Epidermal melanocyte (primary cell): ENCODE results near the gene LCN2.
"Not testable (repeated sequence)": the region's sequence is repeated elsewhere in the genome, so short reads cannot be mapped to it uniquely, and the experiment has no call there.

Experiments
- DNase-seq: peaks from one replicate; pipeline ENCODE4 v3.0.0; 2011; ENCODE audit warnings: low spot score; ENCODE audit not compliant: insufficient read length

LCN2 gene

GRCh38 chr9:128127990-128128835 is 21.0 kb upstream of the LCN2 start:
- peak; percentile 58 for DNase-seq

GRCh38 chr9:128128836-128129590 is 20.2 kb upstream of the LCN2 start:
- DNase-seq = no peak

GRCh38 chr9:128129976-128130590 is 19.2 kb upstream of the LCN2 start:
- not testable (repeated sequence) for DNase-seq

DNA sequence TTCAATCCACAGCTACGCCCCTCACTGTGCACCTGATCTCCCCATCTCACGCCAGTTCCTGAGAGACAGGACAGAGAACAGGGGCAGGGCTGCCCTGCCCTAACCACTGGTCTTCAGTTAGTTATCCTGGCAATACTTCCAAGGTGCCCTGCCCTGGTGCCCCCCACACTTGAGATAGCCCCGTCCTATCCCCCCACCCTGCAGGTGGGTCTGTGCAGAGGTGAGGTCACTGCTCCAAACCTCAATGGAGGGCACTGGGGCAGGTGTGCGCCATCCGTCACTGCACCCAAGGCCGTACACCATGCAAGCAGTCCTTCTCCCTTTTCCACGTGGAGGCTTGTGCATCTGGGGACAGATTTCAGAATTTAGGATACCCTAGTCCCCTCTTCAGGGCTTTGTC is 18.6 kb upstream of the LCN2 start:
- not testable (repeated sequence) for DNase-seq

- DNase-seq = not testable (repeated sequence)
Observed at GRCh38 chr9:128131346-128131745, 17.9 kb upstream of the LCN2 start.

- not testable (repeated sequence) for DNase-seq
Observed at GRCh38 chr9:128132139-128132538, 17.1 kb upstream of the LCN2 start.

- not testable (repeated sequence) for DNase-seq
Observed at GRCh38 chr9:128135561-128135960, 13.7 kb upstream of the LCN2 start.

GRCh38 chr9:128136816-128137793 is 12.1 kb upstream of the LCN2 start:
- no peak for DNase-seq

DNA sequence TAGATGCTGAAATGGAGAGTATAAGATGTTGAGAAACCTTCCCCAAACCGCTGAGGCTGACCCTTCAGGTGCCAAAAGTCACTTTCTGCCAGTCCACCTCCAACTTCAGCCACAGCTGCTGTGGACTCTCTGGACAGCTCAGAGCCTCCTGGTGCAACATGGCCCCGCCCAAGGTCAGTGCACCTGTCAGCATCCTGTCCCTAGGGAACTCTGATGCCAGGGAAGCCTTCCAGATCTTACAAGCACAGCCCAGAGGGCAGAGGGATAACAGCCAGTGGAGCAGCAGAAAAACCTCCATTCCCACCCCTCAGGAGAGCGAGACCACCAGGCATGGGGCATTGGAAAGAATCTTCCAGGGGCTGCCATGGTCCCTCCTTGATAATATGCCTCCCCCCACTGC is 11.3 kb upstream of the LCN2 start:
- no peak for DNase-seq

- no peak for DNase-seq
Observed at GRCh38 chr9:128139621-128140020, 9.6 kb upstream of the LCN2 start.

DNA sequence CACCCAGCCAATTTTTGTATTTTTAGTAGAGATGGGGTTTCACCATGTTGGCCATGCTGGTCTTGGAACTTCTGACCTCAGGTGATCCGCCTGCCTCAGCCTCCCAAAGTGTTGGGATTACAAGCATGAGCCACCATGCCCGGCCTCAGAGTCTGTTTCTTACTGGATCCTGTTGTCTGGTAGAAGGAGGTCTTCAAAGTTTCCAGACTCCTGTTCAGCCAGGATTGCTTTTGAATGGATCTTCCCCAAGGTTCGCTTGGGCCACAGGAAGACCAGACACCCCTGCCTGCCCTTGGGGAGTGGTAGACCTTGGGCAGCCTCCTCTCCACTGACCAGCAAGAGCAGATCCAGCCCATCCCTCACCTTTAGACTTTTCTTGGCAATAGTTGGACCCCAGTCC is 7.6 kb upstream of the LCN2 start:
- DNase-seq = no peak

- no peak for DNase-seq
Observed at GRCh38 chr9:128142061-128142460, 7.2 kb upstream of the LCN2 start.

DNA sequence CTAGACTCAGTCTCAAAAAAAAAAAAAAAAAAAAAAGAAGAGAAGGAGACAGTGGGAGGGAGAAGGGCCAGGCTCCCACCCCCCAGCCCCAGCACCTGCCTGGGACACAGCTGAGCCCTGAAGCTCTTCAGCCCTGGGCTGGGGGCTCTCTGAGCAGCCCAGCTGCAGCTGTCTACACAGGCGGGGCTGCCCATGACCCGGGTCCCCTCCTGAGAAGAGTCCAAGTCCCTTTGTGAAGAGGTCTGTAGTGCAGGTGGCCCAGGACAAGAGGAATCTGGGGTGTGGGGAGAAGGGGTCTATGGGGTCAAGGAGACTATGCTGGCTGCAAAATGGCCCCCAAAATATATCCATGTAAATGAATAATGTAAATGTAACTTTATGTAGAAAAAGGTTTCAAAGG is 6.7 kb upstream of the LCN2 start:
- no peak for DNase-seq

- no peak for DNase-seq
Observed at GRCh38 chr9:128143525-128144238, 5.6 kb upstream of the LCN2 start.

DNA sequence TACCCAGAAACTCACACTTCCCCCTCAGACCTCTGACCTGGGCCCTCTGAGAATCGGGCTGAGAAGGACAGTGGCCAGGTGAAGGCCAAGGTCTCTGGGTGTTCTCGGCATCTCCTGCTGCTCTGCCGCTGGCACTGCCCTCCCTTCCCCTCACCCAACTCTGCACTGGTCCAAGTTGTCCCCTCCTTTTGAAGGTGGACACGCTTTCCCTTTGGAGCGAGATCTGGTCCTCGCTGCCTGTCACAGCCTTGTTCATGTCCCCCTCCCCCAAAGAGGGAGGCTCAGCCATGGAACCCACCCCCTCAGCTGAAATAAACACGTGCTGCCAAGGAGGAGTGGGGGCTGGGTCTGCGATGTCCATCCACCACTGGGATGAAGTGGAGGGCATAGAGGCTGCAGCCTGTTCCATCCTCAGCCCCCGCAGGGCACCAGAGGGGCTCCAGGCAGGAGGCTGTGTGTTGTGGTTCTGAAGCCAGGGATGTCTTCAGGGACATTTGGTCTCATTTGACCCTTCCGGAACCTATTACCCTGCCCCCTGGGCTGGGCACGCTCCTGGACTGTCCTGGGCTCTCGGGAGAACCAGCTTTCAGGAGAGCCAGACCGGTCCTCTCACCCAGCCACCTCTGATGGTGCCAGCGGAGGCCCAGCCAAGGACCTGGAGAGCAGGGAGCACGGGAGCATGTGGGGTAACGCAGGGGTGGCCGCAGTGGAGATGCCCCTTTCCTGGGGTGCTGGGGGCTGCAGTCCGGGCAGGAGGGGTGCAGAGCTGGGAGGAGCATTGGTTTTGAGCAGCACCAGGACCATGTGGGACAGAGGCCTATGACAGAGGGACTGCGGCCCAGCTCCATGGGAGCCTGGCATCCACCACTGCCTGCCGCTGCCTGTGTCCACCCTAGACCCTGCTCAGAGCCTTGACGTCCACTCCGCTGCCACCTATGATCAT is 4.7 kb upstream of the LCN2 start:
- DNase-seq = no peak

DNA sequence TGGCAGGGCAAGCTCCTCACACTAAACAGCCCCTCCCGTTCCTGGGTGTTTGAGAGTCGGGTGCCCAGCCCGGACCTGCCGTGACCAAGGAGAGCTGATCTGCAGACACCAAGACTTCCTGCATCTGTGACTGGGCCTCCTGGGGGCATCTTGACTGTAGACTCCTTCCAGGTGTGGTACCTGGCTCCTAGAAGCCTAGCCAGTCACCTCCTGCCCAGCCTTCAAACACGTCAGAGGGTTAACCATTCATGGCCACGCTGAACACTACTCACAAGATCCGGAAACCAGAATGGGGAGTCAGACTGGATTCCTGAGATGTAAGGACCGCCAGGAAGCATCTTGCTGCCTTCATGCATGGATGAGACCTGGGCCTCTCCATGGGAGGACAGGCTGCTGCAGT is 3.7 kb upstream of the LCN2 start:
- no peak for DNase-seq

GRCh38 chr9:128145951-128146351 is 3.3 kb upstream of the LCN2 start:
- DNase-seq = no peak

GRCh38 chr9:128146591-128147120 is 2.6 kb upstream of the LCN2 start:
- DNase-seq = no peak

DNA sequence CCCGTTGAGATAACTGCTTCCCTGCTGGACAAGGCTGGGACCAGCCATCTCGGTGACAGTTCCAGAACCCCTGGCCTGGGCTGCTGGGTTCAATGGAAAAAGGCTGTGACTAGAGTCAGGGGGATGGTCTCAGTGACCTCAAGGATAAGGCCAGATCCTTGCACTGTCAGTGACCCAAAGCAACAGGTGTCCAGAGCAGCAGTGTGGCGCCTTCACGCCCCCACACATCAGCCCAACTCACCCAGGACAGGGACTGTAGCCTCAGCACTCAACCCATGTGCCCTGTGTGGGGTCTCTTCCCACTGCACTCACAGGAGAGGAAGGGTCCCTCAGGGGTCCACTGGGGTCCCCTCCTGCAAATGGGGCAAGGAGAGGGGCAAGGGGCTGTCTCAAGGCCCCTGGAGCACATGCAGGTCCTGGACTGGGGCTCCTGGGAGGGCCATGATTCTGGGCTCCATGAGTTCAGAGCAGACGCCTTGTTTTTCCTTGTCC is 698 bp upstream of the LCN2 start:
- no peak for DNase-seq
